Measurements from ENCODE around the gene HOXC10. TPM values are rescaled to one million over a fixed set of nuclear protein-coding genes. Genes with fewer than 3 reads are reported as not detected.

HOXC10 gene
- total and polyA plus RNA-seq, 10 of the 15 experiments (the other 5 are each of a cell fraction or from before 2014, with no cell fraction given), result 0.59 TPM; not detected in 9

DNA sequence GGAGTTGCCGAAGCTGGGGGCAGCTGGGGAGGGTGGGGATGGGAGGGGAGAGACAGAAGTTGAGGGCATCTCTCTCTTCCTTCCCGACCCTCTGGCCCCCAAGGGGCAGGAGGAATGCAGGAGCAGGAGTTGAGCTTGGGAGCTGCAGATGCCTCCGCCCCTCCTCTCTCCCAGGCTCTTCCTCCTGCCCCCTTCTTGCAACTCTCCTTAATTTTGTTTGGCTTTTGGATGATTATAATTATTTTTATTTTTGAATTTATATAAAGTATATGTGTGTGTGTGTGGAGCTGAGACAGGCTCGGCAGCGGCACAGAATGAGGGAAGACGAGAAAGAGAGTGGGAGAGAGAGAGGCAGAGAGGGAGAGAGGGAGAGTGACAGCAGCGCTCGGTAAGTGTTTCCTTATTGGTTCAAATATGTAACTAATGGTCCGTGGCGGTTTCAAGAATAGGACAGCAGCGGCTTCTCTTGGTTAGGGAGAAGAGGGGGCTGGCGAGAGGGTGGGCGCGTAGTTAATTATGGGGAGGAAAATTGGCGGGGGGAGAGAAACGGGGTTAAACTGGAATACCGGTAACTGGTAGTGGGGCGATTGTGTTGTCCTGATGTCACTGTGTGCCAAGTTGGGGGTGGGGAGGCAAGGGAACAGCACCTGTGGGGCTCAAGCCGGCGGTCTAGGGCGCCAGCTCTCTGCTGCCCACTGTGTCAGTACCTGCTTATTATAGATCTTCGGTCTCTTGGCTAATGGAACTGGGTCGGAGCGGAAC, 32.3 kb downstream of the HOXC10 start:
- no peaks in the 10 kb centered on the region for H3K9me3 ChIP-seq (replicated peaks; ENCODE audit: control insufficient read depth, insufficient read depth, low read length)
- intact Hi-C loops (cut with micrococcal nuclease; ENCODE audit: unreplicated experiment) (no loop called here), in situ Hi-C loops (cut with MboI) (no loop called here)
- H3K9ac ChIP-seq (ENCODE audit: control insufficient read depth, insufficient read depth, low read length), result peak overlapping the region; percentile 93
- no TSS peak for BruUV-seq (replicated peaks)
- ATAC-seq (peak; percentile 64), FAIRE-seq (no peak), DNase-seq (ENCODE audit: low read depth, low spot score) (no peak)
- peaks cover 10 to 26% of the 10 kb centered on the region in 2 experiments for H3K27me3 ChIP-seq (replicated peaks in 1 of 2; ENCODE audit: control insufficient read depth in 2 of 2, insufficient read depth in 2 of 2, low read length in 1 of 2)
- no peaks in the 10 kb centered on the region; the same call in 1 of the 2 replicates for H4K20me1 ChIP-seq (ENCODE audit: control insufficient read depth, insufficient read depth)
- peaks cover 21% of the 10 kb centered on the region for H3K4me1 ChIP-seq (ENCODE audit: control insufficient read depth, insufficient read depth, low read length)
- ChIA-PET POLR2A (interaction anchor here (0.7 to 1.9 kb wide), 17 partner anchors 10 to 441 kb away, joined by 3 to 24 read pairs (median 3); partner anchors contain the start of genes CISTR, HOXC4, HOXC5 and HOXC6), RAD21 (ENCODE audit: unreplicated experiment) (interaction anchor here (0.7 to 2.1 kb wide), 18 partner anchors 9 to 274 kb away, joined by 3 to 21 read pairs (median 5); partner anchors contain the start of genes CISTR, HOXC10, HOXC4 and HOXC5), SMC1A (ENCODE audit: uncharacterized antibody, unreplicated experiment) (interaction anchor here (0.6 to 2.5 kb wide), 18 partner anchors 9 to 199 kb away, joined by 3 to 22 read pairs (median 4); partner anchors contain the start of genes HOXC10, HOXC4, HOXC5 and HOXC6), CTCF (interaction anchor here (0.5 to 3.8 kb wide), 18 partner anchors 9 to 308 kb away, joined by 3 to 27 read pairs (median 12); partner anchors contain the start of genes COPZ1, HOXC10, HOXC4 and HOXC5)
- H3K79me2 ChIP-seq (ENCODE audit: control insufficient read depth, insufficient read depth, low read length), result no peaks in the 10 kb centered on the region
- H3K4me2 ChIP-seq (ENCODE audit: control insufficient read depth, insufficient read depth), result peak overlapping the region; percentile 95
- H3K36me3 ChIP-seq (ENCODE audit: control insufficient read depth in 2 of 2, insufficient read depth in 2 of 2, low read length in 1 of 2), result no peaks in the 10 kb centered on the region
- no peak overlapping the region for H3K27ac ChIP-seq (ENCODE audit: control insufficient read depth, insufficient read depth)
- H2AFZ ChIP-seq (ENCODE audit: control insufficient read depth, low read depth, low read length), result peak overlapping the region; percentile 89
- peak overlapping the region; percentile 88 for H3K4me3 ChIP-seq
- 5% methylated on average over 24 of the region's 24 CpGs for WGBS (ENCODE audit: insufficient coverage, insufficient replicate concordance, low lambda C conversion rate, missing lambda C conversion rate)
- no peak for TF ChIP-seq TBL1XR1 (IDR thresholded peaks at IDR 0.05; ENCODE audit: low read depth, low read length)
- TF ChIP-seq CTCF (IDR thresholded peaks at IDR 0.05 in 2 of 3, conservative IDR thresholded peaks at IDR 0.05 in 1 of 3; ENCODE audit: control insufficient read depth in 2 of 3, extremely low read depth in 1 of 3, insufficient read depth in 1 of 3, low read depth in 3 of 3, low read length in 3 of 3), result peak; percentile 5 to 20 (median 10); a peak in 2 of 6 replicates
- TF ChIP-seq CBX3 (IDR thresholded peaks at IDR 0.05; ENCODE audit: borderline replicate concordance, low read depth), result no peak
- TF ChIP-seq SKIL (IDR thresholded peaks at IDR 0.05; ENCODE audit: low read depth, poor library complexity, severe bottlenecking), result no peak
- no peak for TF ChIP-seq RELA (IDR thresholded peaks at IDR 0.05; ENCODE audit: borderline replicate concordance, partially characterized antibody)
- no peak for TF ChIP-seq BCLAF1 (IDR thresholded peaks at IDR 0.05)
- peak; percentile 33; the same call in 1 of the 2 replicates for TF ChIP-seq BMI1 (IDR thresholded peaks at IDR 0.05; ENCODE audit: borderline replicate concordance)
- TF ChIP-seq, protein P1, sequence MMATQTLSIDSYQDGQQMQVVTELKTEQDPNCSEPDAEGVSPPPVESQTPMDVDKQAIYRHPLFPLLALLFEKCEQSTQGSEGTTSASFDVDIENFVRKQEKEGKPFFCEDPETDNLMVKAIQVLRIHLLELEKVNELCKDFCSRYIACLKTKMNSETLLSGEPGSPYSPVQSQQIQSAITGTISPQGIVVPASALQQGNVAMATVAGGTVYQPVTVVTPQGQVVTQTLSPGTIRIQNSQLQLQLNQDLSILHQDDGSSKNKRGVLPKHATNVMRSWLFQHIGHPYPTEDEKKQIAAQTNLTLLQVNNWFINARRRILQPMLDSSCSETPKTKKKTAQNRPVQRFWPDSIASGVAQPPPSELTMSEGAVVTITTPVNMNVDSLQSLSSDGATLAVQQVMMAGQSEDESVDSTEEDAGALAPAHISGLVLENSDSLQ (IDR thresholded peaks at IDR 0.05), result peak; percentile 75
- TF ChIP-seq, protein P2, sequence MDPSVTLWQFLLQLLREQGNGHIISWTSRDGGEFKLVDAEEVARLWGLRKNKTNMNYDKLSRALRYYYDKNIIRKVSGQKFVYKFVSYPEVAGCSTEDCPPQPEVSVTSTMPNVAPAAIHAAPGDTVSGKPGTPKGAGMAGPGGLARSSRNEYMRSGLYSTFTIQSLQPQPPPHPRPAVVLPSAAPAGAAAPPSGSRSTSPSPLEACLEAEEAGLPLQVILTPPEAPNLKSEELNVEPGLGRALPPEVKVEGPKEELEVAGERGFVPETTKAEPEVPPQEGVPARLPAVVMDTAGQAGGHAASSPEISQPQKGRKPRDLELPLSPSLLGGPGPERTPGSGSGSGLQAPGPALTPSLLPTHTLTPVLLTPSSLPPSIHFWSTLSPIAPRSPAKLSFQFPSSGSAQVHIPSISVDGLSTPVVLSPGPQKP (IDR thresholded peaks at IDR 0.05; ENCODE audit: low read depth, low read length), result 0 out of 2 replicates have a peak, but pooled peaks have one; percentile 23
- TF ChIP-seq RAD51 (IDR thresholded peaks at IDR 0.05), result no peak
- TF ChIP-seq MEF2A (IDR thresholded peaks at IDR 0.05; ENCODE audit: insufficient read depth, low read depth, low read length), result no peak
